ENCODE measurements around the gene STK26.
"Not testable (repeated sequence)": the region's sequence is repeated elsewhere in the genome, so short reads cannot be mapped to it uniquely, and the experiment has no call there.

STK26 gene

GRCh38 chrX:132037479-132037993 is 14.4 kb downstream of the STK26 start:
- no peak for DNase-seq (ENCODE audit: low read depth)

DNA sequence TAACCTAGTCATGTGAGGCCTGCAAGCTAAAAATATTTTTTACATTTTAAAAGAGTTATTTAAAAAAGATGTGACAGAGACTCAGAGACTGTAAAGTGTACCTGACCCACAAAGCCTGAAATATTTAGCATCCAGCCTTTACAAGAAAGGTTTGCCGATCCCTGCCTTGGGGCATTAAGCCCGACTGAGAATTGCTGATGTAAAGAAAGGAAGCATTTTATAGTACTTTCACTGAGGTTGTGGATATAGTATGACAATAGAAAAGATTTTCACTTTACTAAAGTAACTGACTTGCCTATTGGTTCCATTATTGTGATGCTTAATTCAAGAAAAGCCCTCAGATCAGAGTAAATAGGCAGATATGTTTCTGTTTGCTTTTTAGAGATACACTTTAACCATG is 17.0 kb downstream of the STK26 start:
- DNase-seq (ENCODE audit: low read depth): no peak

DNA sequence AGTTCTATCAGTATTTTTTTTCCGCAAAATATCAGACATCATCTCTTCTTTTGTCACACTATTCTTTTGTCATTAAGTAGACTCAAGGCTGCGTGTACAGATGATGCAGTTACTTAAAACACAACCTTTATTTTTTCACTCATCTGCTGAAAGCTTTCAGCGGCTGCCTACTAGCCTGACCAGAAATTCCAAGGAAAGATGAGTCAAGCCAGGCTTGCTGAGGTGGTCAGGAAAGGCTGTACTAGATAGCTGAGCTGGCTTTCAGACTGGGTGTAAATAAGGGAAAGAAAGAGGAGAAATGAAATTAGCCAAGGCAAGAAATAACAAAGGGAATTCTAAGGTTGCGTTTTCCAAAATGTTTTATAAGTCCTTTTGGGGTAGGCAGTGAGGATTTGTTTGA is 17.9 kb downstream of the STK26 start:
- no peak for DNase-seq (ENCODE audit: low read depth)

DNA sequence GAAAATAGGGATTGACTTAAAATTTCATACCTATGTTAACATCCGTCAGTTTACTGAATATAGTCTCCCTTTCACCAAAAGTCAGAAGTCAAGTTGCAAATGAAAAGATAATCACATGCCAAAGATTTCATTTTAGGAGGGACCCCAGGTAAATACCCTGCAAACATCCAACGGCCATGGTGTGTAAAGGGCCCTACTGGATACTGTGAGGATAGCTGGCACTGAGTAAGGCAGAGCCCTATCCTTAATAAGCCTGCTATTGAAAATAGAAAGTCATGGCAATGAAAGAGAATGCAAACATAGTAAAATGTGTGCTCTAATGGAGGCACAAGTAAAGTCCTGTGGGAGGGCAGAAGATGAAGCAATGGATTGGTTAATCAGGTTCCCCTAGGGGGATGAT is 20.9 kb downstream of the STK26 start:
- no peak for DNase-seq (ENCODE audit: low read depth)

DNA sequence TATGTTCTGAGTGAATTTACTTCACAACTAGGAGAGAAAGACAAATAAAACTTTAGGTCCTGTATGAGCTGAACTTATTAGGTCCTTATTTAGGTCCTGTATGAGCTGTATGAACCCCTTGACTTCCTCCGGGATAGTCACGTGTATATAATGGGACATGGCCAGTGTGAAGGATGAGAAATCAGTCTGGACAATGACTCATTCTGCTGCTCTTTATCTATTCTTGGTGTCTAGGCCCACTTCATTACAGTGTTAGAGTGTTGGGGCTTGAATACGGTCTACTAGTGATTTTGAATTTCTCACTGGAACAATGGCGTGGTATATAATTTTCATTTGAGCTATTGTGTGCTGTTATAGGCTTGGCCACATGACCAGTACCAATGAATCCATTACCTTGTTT is 21.9 kb downstream of the STK26 start:
- no peak for DNase-seq (ENCODE audit: low read depth)

DNA sequence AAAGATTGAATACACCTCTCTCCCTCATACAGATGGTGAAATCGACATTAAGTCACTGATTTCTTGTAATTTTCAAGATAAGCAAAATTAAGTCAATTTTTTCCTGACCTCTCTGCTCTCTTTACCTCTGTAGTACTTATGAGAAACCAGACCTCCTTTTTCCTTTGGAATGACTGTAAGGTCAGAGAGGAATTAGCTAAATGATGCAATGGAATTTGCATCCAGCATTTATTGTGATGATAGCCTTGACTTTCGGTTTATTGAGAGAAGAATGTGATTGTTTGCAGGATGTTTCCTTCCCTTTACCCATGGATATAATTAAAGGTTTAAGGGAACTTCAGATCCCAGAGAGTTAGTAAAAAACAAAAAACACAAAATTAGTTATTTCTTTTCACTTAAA is 22.4 kb downstream of the STK26 start:
- no peak for DNase-seq (ENCODE audit: low read depth)

- no peak for DNase-seq (ENCODE audit: low read depth)
Measured at GRCh38 chrX:132046533-132046932, 23.4 kb downstream of the STK26 start.

DNA sequence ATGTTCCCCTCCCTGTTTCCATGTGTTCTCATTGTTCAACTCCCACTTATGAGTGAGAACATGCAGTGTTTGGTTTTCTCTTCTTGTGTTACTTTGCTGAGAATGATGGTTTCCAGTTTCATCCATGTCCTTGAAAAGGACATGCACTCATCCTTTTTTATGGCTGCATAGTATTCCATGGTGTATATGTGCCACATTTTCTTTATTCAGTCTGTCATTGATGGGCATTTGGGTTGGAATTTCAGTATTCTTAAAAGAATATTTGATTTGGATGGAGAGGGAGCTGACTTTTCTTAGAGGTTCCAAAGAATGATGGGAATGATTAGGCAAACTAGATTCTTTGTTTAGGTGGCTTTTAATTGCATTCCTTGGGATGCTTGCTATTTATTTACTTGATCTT is 28.7 kb downstream of the STK26 start:
- not testable (repeated sequence) for DNase-seq (ENCODE audit: low read depth)

DNA sequence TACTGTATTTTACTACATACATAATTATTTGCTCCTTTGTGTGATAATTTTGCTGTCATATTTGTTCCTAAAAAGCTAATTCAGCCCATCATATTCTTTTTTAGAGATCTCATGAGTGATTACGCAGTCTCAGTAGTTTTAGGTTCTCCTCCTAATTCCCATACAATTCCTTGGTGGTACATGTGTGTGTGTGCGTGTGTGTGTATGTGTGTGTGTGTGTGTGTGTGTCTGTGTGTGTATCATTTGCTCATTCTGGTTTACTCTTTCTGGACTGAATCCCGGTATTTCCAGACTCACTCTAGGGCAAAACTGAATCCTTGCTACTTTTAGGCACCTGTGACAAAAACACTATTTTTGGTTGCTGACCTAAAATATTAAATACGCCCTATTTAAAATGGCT is 34.9 kb downstream of the STK26 start:
- DNase-seq (ENCODE audit: low read depth): no peak

DNA sequence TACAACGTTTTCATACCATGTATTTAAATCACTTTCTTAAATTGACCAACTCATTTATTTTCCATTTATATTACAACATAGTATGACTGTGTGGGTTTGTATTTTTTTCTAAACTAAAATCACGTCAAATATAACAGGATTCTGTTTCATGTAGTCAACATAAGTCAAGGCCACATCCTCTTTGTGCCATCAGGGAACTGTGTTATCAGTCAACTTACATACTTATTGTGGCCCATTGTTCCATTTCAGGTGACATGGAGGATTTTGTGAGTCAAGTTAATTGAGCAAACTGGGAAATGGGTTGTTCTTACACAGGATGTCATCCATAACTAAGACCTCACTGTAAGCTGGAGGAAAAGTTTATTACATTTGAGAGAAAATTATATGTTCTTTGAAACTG is 35.9 kb downstream of the STK26 start:
- no peak for DNase-seq (ENCODE audit: low read depth)

DNA sequence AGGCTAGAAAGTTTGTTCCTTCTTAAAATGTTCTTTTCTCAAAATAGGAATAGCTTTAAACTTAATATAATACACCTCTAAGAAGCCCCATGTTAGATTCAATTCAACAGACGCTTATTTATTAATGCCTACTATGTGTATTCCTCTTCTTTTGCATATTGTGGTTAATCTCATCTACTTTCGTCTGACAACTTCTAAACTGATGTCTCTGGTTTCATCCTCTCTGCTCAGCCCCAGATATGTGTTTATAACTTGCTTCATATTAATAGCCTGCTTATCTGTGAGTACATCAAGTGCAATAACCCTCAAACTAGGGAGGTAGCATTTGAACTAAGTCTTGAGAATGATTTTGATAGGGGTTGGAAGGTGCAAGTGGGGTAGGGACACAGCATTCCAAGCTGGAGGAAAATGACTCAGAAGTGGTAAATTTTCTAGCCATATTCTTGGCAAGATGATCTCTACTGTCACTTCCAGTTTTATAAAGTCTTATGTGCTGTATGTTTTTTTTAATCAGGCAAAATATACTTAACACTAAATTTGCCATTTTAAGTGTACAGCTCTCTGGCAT is 37.0 kb downstream of the STK26 start:
- no peak for DNase-seq (ENCODE audit: low read depth)

- DNase-seq (ENCODE audit: low read depth): no peak
Measured at GRCh38 chrX:132063334-132063733, 40.2 kb downstream of the STK26 start.

GRCh38 chrX:132063862-132064261 is 40.8 kb downstream of the STK26 start:
- DNase-seq (ENCODE audit: low read depth): no peak

GRCh38 chrX:132068405-132068804 is 45.3 kb downstream of the STK26 start:
- no peak for DNase-seq (ENCODE audit: low read depth)

DNA sequence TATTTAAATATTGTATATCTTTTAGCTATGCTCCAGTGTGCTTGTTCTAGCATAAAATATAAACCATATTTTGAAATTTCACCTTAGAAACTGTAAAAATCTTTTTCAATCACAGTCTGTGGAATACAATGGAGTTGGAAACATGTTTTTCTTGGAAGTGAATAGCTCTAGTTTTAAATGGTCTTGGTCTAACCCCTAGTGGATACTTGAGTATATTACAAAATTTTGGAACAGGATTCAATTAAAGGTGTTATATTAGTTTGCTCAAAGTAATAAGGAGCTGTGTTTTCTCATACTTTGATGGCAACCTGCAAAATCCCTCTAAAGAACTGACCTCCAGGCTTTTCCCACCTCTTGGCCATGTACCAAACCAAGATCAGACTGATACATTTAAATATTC is 48.2 kb downstream of the STK26 start:
- DNase-seq (ENCODE audit: low read depth): no peak

DNA sequence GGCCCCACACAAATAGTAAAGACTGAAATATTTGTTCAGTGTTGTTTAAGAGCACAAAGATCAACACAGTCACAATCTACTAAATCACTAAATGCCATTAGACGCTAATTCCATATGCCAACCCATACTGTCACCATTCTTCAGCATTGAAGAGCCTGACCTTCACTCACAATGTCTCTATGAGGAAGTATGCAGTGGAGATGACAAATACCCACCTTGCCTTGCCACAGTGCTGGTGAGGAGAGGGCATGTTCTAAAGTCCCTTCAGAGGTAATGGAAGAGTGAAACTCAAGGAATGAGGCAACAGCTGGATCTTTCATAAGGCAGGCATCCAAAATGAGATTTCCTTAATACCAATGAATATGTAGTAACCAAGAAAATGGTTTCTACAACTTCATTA is 54.3 kb downstream of the STK26 start:
- DNase-seq (ENCODE audit: low read depth): no peak

DNA sequence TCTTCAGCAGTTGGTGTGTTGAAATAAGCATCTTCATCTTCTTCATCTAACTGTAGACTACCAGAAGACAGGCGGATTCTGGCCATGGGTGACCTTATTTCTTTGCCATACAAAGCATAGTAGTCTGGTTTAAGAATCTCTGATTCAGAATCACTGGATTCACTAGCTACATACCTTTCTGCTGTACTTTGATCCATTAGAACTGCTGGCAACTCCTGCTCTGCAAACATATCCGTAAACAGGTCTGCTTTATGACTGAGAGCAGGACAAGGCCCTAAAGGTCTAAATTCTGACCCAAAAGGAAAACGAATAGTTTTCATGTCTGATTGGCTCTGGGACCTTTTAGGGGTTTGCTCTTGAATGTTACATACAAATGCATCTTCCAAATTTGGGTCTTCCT is 54.8 kb downstream of the STK26 start:
- no peak for DNase-seq (ENCODE audit: low read depth)

DNA sequence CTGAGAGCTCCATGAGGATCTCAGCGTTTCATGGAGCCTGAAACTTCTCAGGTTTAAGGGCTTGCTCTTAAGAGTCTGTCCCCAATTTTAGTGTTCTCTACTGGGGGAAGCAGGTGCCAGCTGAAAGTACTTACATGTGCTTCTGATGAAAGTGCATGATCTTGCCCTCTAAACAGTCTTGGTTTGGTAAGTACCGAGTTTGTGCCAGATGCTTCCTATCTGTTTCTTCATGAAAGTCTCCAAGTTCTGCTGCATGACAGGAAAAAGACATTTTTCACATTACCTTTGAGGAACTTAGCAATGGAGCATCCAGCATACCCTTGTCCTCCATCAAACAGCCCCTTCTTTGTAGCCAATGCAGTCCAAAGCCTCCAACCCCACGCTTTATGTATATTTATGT is 62.7 kb downstream of the STK26 start:
- DNase-seq (ENCODE audit: low read depth): no peak

GRCh38 chrX:132086672-132087071 is 63.6 kb downstream of the STK26 start:
- no peak for DNase-seq (ENCODE audit: low read depth)

- DNase-seq (ENCODE audit: low read depth): no peak
Measured at GRCh38 chrX:132088864-132089263, 65.8 kb downstream of the STK26 start.

- no peak for DNase-seq (ENCODE audit: low read depth)
Measured at GRCh38 chrX:132090403-132091159, 67.5 kb downstream of the STK26 start.

- peak; percentile 17 for DNase-seq (ENCODE audit: low read depth)
Measured at GRCh38 chrX:132092439-132093065, 69.5 kb downstream of the STK26 start.

DNA sequence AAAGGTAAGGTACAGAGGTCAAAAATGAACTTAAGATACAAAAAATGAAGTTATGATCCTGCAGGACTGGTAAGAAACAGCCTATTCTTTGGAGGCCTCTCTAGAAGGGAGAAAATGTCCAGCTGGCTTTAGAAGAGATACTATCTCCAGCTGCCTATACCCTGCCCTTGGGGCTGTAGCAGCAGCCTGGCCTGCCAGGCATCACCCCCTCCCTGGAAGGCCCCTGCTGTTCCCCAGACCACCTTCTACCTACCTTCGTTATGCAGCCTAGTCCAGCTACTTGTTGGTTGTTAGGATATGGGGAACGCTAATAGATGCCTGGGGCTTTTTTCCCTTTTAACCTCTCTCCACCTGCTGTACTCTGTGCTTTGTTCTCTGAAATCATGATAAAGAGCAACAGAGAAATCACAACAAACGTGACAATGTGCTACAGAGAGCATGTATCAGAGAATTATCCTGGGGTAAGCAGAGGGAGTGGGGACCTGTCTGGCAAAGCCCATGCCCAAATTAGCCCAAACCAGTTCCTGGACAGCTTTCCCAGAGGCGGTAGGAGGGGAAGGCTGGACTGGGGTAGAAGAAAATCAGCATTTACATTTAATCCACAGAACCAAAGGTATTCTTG is 70.2 kb downstream of the STK26 start:
- DNase-seq (ENCODE audit: low read depth): no peak

All from activated T-cell treated with anti-CD3 and anti-CD28 coated beads for 48 hours (primary cell).